C4-2B (cell line): ENCODE measurements around the gene PARL.

ENCODE experiments used
- ZFX ChIP-seq: fragments of 450-650 bp; IDR thresholded peaks from 2 replicates; pipeline ENCODE4 v1.6.1; 2017
- TF ChIP-seq, protein P1 (sequence below): fragments of 450-650 bp; conservative IDR thresholded peaks from 2 replicates; pipeline ENCODE4 v1.5.1; 2017; ENCODE audit warnings: mild to moderate bottlenecking

DNA sequence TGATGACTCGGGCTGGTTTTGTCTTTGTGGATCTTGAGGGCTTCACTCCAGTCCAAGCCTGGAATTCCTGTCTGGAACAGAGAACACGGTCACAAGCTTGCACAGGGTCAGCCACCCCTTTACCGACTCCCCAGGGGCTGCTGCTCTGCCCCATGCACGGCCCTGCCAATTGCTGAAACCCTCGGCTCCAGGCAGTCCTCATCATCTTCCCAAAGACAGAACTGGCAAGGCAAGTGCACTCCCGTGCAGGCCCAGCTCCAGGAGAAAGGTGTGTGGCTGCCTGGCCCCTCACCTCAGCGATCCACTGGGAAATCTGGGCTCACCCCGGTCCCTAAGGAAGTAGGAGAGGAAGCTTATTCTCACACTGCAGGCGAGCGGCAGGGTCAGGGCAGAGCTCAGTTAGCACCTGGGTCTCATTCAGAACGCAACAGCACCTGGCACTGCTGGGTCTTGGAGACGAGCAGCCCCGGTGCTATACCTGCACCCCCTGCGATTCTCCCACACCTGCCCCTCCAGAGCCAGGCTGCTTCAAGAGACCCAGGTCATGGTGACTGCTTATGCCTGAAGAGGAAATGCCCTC is 66.5 kb downstream of the PARL start:
- TF ChIP-seq, protein P1, sequence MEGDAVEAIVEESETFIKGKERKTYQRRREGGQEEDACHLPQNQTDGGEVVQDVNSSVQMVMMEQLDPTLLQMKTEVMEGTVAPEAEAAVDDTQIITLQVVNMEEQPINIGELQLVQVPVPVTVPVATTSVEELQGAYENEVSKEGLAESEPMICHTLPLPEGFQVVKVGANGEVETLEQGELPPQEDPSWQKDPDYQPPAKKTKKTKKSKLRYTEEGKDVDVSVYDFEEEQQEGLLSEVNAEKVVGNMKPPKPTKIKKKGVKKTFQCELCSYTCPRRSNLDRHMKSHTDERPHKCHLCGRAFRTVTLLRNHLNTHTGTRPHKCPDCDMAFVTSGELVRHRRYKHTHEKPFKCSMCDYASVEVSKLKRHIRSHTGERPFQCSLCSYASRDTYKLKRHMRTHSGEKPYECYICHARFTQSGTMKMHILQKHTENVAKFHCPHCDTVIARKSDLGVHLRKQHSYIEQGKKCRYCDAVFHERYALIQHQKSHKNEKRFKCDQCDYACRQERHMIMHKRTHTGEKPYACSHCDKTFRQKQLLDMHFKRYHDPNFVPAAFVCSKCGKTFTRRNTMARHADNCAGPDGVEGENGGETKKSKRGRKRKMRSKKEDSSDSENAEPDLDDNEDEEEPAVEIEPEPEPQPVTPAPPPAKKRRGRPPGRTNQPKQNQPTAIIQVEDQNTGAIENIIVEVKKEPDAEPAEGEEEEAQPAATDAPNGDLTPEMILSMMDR, result no peak
- TF ChIP-seq ZFX, result no peak
